Natural killer cell (primary cell): ENCODE measurements around the gene SAA2. TPM values are rescaled to one million over a fixed set of nuclear protein-coding genes. Genes with fewer than 3 reads are reported as not detected.

Experiments used
- ATAC-seq, 3 donors: fragments of 150-1000 bp in 2 of 3; fragments of 200-7000 bp in 1 of 3; cut with Tn5 transposase; 1 replicate in 1 of 3; 2 replicates in 2 of 3; pipeline ENCODE4 v1.10.0; 2021; ENCODE audit warnings: mild to moderate bottlenecking in 2 of 3, moderate library complexity in 2 of 3
- DNase-seq, 2 donors: peaks; one replicate each; pipeline versions ENCODE4 v3.0.0 to v3.0.0-alpha.2; 2013 to 2021; ENCODE audit warnings: mixed read lengths in 1 of 2
- H3K27ac ChIP-seq: one replicate; pipeline ENCODE4 v1.5.1; 2013; ENCODE audit warnings: mild to moderate bottlenecking, low read length
- H3K27me3 ChIP-seq: one replicate; pipeline ENCODE4 v1.6.1; 2013; ENCODE audit warnings: low read length; ENCODE audit not compliant: control insufficient read depth, insufficient read depth
- H3K36me3 ChIP-seq: one replicate; pipeline ENCODE4 v1.6.1; 2013; ENCODE audit warnings: low read length; ENCODE audit not compliant: control insufficient read depth, insufficient read depth
- H3K4me1 ChIP-seq: one replicate; pipeline ENCODE4 v1.6.1; 2013; ENCODE audit warnings: low read length; ENCODE audit not compliant: control insufficient read depth, insufficient read depth
- H3K4me3 ChIP-seq: one replicate; pipeline ENCODE4 v1.5.1; 2013; ENCODE audit warnings: low read length
- H3K9me3 ChIP-seq: one replicate; pipeline ENCODE4 v1.6.1; 2013; ENCODE audit warnings: low read length; ENCODE audit not compliant: control insufficient read depth, insufficient read depth
- H3K27ac Mint-ChIP-seq, 2 donors: one replicate each; pipeline ENCODE4 v1.8.0; 2022; ENCODE audit warnings: mild to moderate bottlenecking in 2 of 2, mixed read lengths in 2 of 2, moderate library complexity in 1 of 2
- H3K27me3 Mint-ChIP-seq, 2 donors: one replicate each; pipeline ENCODE4 v1.8.0; 2022; ENCODE audit warnings: low read depth in 2 of 2, mixed read lengths in 2 of 2
- H3K36me3 Mint-ChIP-seq: one replicate; pipeline ENCODE4 v1.8.0; 2022; ENCODE audit warnings: mixed read lengths
- H3K4me1 Mint-ChIP-seq, 2 donors: one replicate each; pipeline ENCODE4 v1.8.0; 2022; ENCODE audit warnings: mixed read lengths in 2 of 2
- H3K4me3 Mint-ChIP-seq: one replicate; pipeline ENCODE4 v1.8.0; 2022; ENCODE audit warnings: mild to moderate bottlenecking, moderate library complexity, mixed read lengths
- H3K9me3 Mint-ChIP-seq, 2 donors: one replicate each; pipeline ENCODE4 v1.8.0; 2022; ENCODE audit warnings: mixed read lengths in 2 of 2
- WGBS: methylation state at CpG from one replicate; pipeline ENCODE4 v1.1.7; 2013; ENCODE audit warnings: missing lambda C conversion rate; ENCODE audit not compliant: insufficient coverage; 5-methylcytosine and 5-hydroxymethylcytosine counted together
- intact Hi-C: fragments of 100-400 bp; cut with micrococcal nuclease; formaldehyde crosslinking; loops from one replicate; pipeline ENCODE4 v1.14.2; 2022
- total RNA-seq, 4 donors: library from RNA; stranded (reverse); fragments of 120-200 nt in 1 of 4; gene quantifications; one replicate each; pipeline versions ENCODE4 v1.2.3 to v1.2.4, GENCODE V29; 2013 to 2022
- TF ChIP-seq, protein P1 (sequence below): fragments of 200-600 bp; IDR thresholded peaks from one replicate; pipeline ENCODE4 v1.8.0; 2022; ENCODE audit warnings: antibody characterized with exemption

The SAA2 gene
- total RNA-seq, 3 donors from 2014 or later (not counting 1 experiment from before 2014, with no cell fraction given), result not detected

- ATAC-seq (no peak), DNase-seq (no peak)
- Histone ChIP-seq H3K36me3 (no peaks in the 10 kb centered on the region), H3K27ac (no peak overlapping the region), H3K27me3 (peaks cover 2% of the 10 kb centered on the region), H3K9me3 (no peaks in the 10 kb centered on the region), H3K4me3 (no peak overlapping the region), H3K4me1 (no peaks in the 10 kb centered on the region)
- 0% methylated on average over 1 of the region's 3 CpGs for WGBS
- TF ChIP-seq, protein P1, sequence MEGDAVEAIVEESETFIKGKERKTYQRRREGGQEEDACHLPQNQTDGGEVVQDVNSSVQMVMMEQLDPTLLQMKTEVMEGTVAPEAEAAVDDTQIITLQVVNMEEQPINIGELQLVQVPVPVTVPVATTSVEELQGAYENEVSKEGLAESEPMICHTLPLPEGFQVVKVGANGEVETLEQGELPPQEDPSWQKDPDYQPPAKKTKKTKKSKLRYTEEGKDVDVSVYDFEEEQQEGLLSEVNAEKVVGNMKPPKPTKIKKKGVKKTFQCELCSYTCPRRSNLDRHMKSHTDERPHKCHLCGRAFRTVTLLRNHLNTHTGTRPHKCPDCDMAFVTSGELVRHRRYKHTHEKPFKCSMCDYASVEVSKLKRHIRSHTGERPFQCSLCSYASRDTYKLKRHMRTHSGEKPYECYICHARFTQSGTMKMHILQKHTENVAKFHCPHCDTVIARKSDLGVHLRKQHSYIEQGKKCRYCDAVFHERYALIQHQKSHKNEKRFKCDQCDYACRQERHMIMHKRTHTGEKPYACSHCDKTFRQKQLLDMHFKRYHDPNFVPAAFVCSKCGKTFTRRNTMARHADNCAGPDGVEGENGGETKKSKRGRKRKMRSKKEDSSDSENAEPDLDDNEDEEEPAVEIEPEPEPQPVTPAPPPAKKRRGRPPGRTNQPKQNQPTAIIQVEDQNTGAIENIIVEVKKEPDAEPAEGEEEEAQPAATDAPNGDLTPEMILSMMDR, result no peak
- intact Hi-C loops, result no loop called here
- Mint-ChIP-seq H3K4me1 (no peaks in the 10 kb centered on the region), H3K9me3 (no peaks in the 10 kb centered on the region), H3K27me3 (peaks cover 24 to 25% of the 10 kb centered on the region in 2 donors), H3K27ac (no peak overlapping the region), H3K36me3 (no peaks in the 10 kb centered on the region), H3K4me3 (no peak overlapping the region)
Measured at GRCh38 chr11:18229501-18229900, 19.0 kb downstream of the SAA2 start.

DNA sequence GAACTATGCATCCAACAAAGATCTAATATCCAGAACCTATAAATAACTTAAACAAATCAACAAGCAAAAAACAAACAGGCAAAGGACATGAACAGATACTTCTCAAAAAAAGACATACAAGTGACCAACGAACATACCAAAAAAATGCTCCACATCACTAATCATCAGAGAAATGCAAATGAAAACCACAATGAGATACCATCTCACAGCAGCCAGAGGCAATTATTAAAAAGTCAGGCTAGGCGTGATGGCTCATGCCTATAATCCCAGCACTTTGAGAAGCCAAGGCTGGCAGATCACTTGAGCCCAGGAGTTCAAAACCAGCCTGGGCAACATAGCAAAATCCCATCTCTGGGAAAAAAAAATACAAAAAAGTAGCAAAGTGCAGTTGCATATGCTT is 22.6 kb downstream of the SAA2 start:
- Mint-ChIP-seq H3K9me3 (no peaks in the 10 kb centered on the region), H3K27me3 (peaks cover 9 to 18% of the 10 kb centered on the region in 2 donors), H3K36me3 (no peaks in the 10 kb centered on the region), H3K4me3 (no peak overlapping the region), H3K4me1 (no peaks in the 10 kb centered on the region), H3K27ac (no peak overlapping the region)
- TF ChIP-seq, protein P1, result no peak
- no peaks in the 10 kb centered on the region for H3K4me1 ChIP-seq
- no peak overlapping the region for H3K27ac ChIP-seq
- H3K27me3 ChIP-seq, result no peaks in the 10 kb centered on the region
- DNase-seq (no peak), ATAC-seq (no peak)
- intact Hi-C loops, result no loop called here
- H3K36me3 ChIP-seq, result no peaks in the 10 kb centered on the region
- WGBS, result 37% methylated on average over 2 of the region's 2 CpGs
- no peak overlapping the region for H3K4me3 ChIP-seq
- H3K9me3 ChIP-seq, result no peaks in the 10 kb centered on the region

DNA sequence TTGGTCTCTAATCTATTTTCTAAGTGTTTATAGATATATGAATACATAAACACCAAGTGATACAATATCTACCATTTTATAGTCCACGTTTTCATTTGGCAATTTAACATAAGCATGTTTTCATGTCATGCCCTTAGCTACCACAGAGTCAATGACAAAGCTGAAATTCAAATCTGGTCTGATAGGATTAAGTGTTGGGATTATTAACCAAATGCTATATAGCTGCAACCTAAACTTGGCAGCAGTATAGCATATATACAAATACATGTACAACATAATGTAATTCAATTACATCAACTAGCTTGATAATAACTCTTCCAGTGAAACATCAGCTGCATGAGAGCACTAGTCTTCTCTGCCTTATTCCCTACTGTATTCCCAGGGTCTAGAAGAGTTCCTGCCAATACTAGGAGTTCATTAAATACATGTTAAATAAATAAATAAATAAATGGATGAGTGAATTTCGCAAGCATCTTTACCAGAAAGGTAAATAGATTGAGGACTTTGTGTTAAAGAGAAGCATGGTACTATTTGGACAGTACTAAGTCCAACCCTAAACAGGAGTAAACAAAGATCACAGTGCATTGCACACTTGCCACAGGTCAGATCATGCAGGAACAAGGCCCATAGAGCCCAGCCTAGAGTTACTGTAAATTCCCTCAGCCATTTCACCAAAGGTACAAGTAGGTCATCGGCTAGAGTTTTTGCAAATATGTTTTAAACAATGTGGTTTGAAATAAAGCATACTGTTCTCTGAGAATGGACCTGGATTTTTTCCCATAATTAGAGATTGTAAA is 24.7 kb downstream of the SAA2 start:
- H3K27me3 Mint-ChIP-seq, result peaks cover 22 to 26% of the 10 kb centered on the region in 2 donors
- no peaks in the 10 kb centered on the region for H3K4me1 ChIP-seq

More for the DNA sequence above, 24.7 kb downstream of the SAA2 start:
- Histone ChIP-seq H3K4me3 (no peak overlapping the region), H3K27me3 (no peaks in the 10 kb centered on the region), H3K9me3 (no peaks in the 10 kb centered on the region), H3K27ac (no peak overlapping the region), H3K36me3 (no peaks in the 10 kb centered on the region)
- WGBS, result 50% methylated on average over 2 of the region's 3 CpGs
- Mint-ChIP-seq H3K9me3 (no peaks in the 10 kb centered on the region), H3K36me3 (no peaks in the 10 kb centered on the region), H3K4me1 (no peaks in the 10 kb centered on the region), H3K4me3 (no peak overlapping the region), H3K27ac (no peak overlapping the region)
- TF ChIP-seq, protein P1, result no peak
- intact Hi-C loops, result no loop called here
- no peak for DNase-seq
- ATAC-seq, result no peak
